PC-3 (cell line): ENCODE measurements around the gene PRKCE. TPM values are rescaled to one million over a fixed set of nuclear protein-coding genes. Genes with fewer than 3 reads are reported as not detected.
A peak's percentile ranks its signal among the peaks of the same experiment; 100 is the strongest.

ENCODE experiments used
- ATAC-seq: fragments of 200-7000 bp; cut with Tn5 transposase; 2 replicates; pipeline ENCODE4 v1.9.1; 2020; ENCODE audit warnings: mild to moderate bottlenecking, moderate library complexity
- BruUV-seq: library from RNA; stranded (reverse); fragments of 400-500 nt; replicated peaks from 2 replicates; lab custom pipeline; 2021; lab: Mats Ljungman, UMichigan
- CTCF ChIA-PET: fragments of 300-600 bp; sonication (Branson Sonifier 250); formaldehyde crosslinking; loops from one replicate; lab custom pipeline; 2022; ENCODE audit warnings: antibody characterized with exemption; lab: Charles Lee
- POLR2A ChIA-PET: fragments of 300-600 bp; sonication (Branson Sonifier 250); formaldehyde crosslinking; loops from one replicate; lab custom pipeline; 2022; ENCODE audit warnings: antibody characterized with exemption; ENCODE audit not compliant: unreplicated experiment; lab: Charles Lee
- DNase-seq: peaks from one replicate; pipeline ENCODE4 v3.0.0-alpha.2; 2015
- H2AFZ ChIP-seq: fragments of 300-600 bp; sonication (generic); 2 replicates; pipeline ENCODE4 v1.6.0; 2016; ENCODE audit warnings: antibody characterized with exemption, low read length
- H3F3A ChIP-seq: fragments of 300-600 bp; sonication (generic); one replicate; pipeline ENCODE4 v1.6.0; 2017; ENCODE audit warnings: antibody characterized with exemption, low read length, control low read depth, mild to moderate bottlenecking; ENCODE audit not compliant: unreplicated experiment
- H3K27ac ChIP-seq: fragments of 300-600 bp; sonication (generic); 2 replicates; pipeline ENCODE4 v1.5.1; 2016; ENCODE audit warnings: mild to moderate bottlenecking, low read length
- H3K27me3 ChIP-seq: fragments of 300-600 bp; sonication (generic); 2 replicates; pipeline ENCODE4 v1.6.1; 2016; ENCODE audit warnings: low read length, mixed read lengths
- H3K36me3 ChIP-seq: fragments of 300-600 bp; sonication (generic); 2 replicates; pipeline ENCODE4 v1.6.1; 2016; ENCODE audit warnings: low read depth, mixed run types, low read length, mixed read lengths
- H3K4me1 ChIP-seq: fragments of 300-600 bp; sonication (generic); 2 replicates; pipeline ENCODE4 v1.5.1; 2016; ENCODE audit warnings: low read length; ENCODE audit not compliant: insufficient read depth
- H3K4me2 ChIP-seq: fragments of 300-600 bp; sonication (generic); 2 replicates; pipeline ENCODE4 v1.6.0; 2016; ENCODE audit warnings: low read length
- H3K4me3 ChIP-seq: fragments of 300-600 bp; sonication (generic); 2 replicates; pipeline ENCODE4 v1.5.1; 2016; ENCODE audit warnings: mild to moderate bottlenecking, low read length, mixed read lengths
- H3K79me2 ChIP-seq: fragments of 300-600 bp; sonication (generic); 2 replicates; pipeline ENCODE4 v1.6.1; 2017; ENCODE audit warnings: low read length, mixed read lengths
- H3K9ac ChIP-seq: fragments of 300-600 bp; sonication (generic); 2 replicates; pipeline ENCODE4 v1.6.0; 2016; ENCODE audit warnings: mild to moderate bottlenecking, low read length
- H3K9me2 ChIP-seq: fragments of 300-600 bp; sonication (generic); replicated peaks from 2 replicates; pipeline ENCODE4 v1.6.1; 2016; ENCODE audit warnings: mixed run types, low read length, mixed read lengths
- H3K9me3 ChIP-seq: fragments of 300-600 bp; sonication (generic); 2 replicates; pipeline ENCODE4 v1.6.1; 2016; ENCODE audit warnings: low read length, mixed read lengths
- H4K20me1 ChIP-seq: fragments of 300-600 bp; sonication (generic); 2 replicates; pipeline ENCODE4 v1.6.1; 2016; ENCODE audit warnings: low read length, mixed read lengths
- CTCF ChIP-seq: fragments of 300-600 bp; sonication (generic); conservative IDR thresholded peaks from 2 replicates; pipeline ENCODE4 v1.5.1; 2017; ENCODE audit warnings: antibody characterized with exemption, low read depth, mild to moderate bottlenecking, low read length
- EZH2 ChIP-seq: fragments of 300-600 bp; sonication (generic); IDR thresholded peaks from one replicate; pipeline ENCODE4 v1.6.1; 2017; ENCODE audit warnings: antibody characterized with exemption, mild to moderate bottlenecking, low read length; ENCODE audit not compliant: unreplicated experiment
- EZH2phosphoT487 ChIP-seq: fragments of 300-600 bp; sonication (generic); IDR thresholded peaks from 2 replicates; pipeline ENCODE4 v1.6.1; 2018; ENCODE audit warnings: mild to moderate bottlenecking, antibody characterized with exemption, low read length, borderline replicate concordance
- intact Hi-C: fragments of 100-400 bp; cut with micrococcal nuclease; formaldehyde crosslinking; loops from 2 replicates; pipeline ENCODE4 v1.9.0; 2023
- total RNA-seq: library from RNA; depleted of rRNA; stranded (reverse); fragments of >200 nt; gene quantifications from 2 replicates; pipeline ENCODE4 v1.2.3, GENCODE V29; 2014

PRKCE gene
- total RNA-seq, 1 experiment from 2014 or later = 7.0 TPM

GRCh38 chr2:46163804-46164528 is 512.5 kb downstream of the PRKCE start:
- no TSS peak for BruUV-seq
- Histone ChIP-seq H3K79me2 (no peaks in the 10 kb centered on the region), H3K9me2 (no peaks in the 10 kb centered on the region), H3K27ac (peak overlapping the region; percentile 95), H3K4me3 (peak overlapping the region; percentile 41; the same call in 1 of the 2 replicates), H3F3A (no peaks in the 10 kb centered on the region), H3K4me1 (peaks cover 38% of the 10 kb centered on the region), H3K4me2 (peak overlapping the region; percentile 72), H4K20me1 (no peaks in the 10 kb centered on the region), H3K9ac (peak overlapping the region; percentile 82), H2AFZ (no peak overlapping the region), H3K36me3 (no peaks in the 10 kb centered on the region), H3K27me3 (no peaks in the 10 kb centered on the region), H3K9me3 (no peaks in the 10 kb centered on the region)
- intact Hi-C loops = loop anchor here (1.0 to 10.0 kb wide), 3 partner anchors 101 to 201 kb away; no protein-coding TSS in a partner anchor
- DNase-seq (peak; percentile 99), ATAC-seq (peak; percentile 89)
- ChIA-PET CTCF (interaction anchor here (0.5 to 0.6 kb wide), 2 partner anchors 67 to 164 kb away, joined by 3 to 7 read pairs; no protein-coding TSS in a partner anchor), POLR2A (interaction anchor here (0.5 to 1.1 kb wide), 2 partner anchors 59 to 61 kb away, joined by 3 to 5 read pairs; no protein-coding TSS in a partner anchor)
- TF ChIP-seq CTCF (no peak), EZH2phosphoT487 (no peak), EZH2 (no peak)

DNA sequence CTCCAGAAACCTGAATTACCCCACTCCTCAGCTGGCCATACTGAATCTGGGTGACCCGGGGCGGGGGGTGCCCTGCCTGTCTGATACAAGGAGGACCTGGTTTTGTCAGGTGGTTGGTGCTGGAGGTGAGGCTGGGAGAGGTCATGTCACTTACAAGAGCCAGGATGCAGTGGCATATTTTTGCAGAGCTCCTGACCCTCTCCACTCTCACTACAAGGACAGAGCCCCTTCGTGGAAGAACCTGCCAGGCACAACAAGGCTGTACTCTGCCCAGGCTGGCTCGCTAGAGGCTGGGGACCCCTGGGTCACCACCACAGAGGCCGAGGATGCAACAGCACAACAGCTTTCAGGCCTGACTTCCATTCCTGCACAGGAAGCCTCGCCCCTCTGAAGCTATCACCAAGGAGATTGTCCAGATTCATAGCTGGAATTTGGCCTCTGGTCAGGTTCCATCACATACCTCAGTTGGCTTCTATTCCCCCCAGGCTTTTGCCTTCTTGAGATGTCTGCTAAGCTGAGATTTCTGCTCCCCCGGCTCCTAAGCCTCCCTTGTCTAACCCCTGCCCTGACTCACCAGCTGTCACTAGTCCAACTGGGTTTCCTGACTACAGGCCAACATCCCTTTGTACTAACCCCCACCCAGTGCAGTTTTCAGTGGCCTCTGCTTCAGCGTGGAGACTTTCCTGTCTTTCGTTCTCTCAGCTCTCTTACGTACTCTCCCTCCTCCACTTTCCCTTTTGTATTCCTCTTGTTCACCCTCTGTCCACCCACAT is 513.2 kb downstream of the PRKCE start:
- H4K20me1 ChIP-seq = no peaks in the 10 kb centered on the region
- H3F3A ChIP-seq = no peaks in the 10 kb centered on the region
- CTCF ChIA-PET = interaction anchor here (0.5 to 0.6 kb wide), 2 partner anchors 66 to 165 kb away, joined by 3 to 7 read pairs; no protein-coding TSS in a partner anchor
- H3K9me3 ChIP-seq = no peaks in the 10 kb centered on the region
- H3K4me1 ChIP-seq = peaks cover 35% of the 10 kb centered on the region
- POLR2A ChIA-PET = interaction anchor here (0.5 to 1.1 kb wide), 3 partner anchors 60 to 244 kb away, joined by 3 to 4 read pairs (median 3); no protein-coding TSS in a partner anchor
- DNase-seq (peak; percentile 99), ATAC-seq (peak; percentile 66)
- H3K9ac ChIP-seq = peak overlapping the region; percentile 82
- peak overlapping the region; percentile 95 for H3K27ac ChIP-seq
- no peaks in the 10 kb centered on the region for H3K9me2 ChIP-seq
- TF ChIP-seq EZH2 (no peak), EZH2phosphoT487 (no peak)
- intact Hi-C loops = loop anchor here (1.0 to 10.0 kb wide), 3 partner anchors 102 to 200 kb away; no protein-coding TSS in a partner anchor
- no TSS peak for BruUV-seq
- H3K4me2 ChIP-seq = peak overlapping the region; percentile 72
- no peaks in the 10 kb centered on the region for H3K79me2 ChIP-seq
- no peaks in the 10 kb centered on the region for H3K36me3 ChIP-seq
- H2AFZ ChIP-seq = no peak overlapping the region
- no peaks in the 10 kb centered on the region for H3K27me3 ChIP-seq
- peak overlapping the region; percentile 41; the same call in 1 of the 2 replicates for H3K4me3 ChIP-seq

GRCh38 chr2:46165916-46166315 is 514.4 kb downstream of the PRKCE start:
- no peaks in the 10 kb centered on the region for H4K20me1 ChIP-seq
- POLR2A ChIA-PET = no interaction called here
- no peaks in the 10 kb centered on the region for H3K79me2 ChIP-seq
- peaks cover 37% of the 10 kb centered on the region for H3K4me1 ChIP-seq
- CTCF ChIA-PET = no interaction called here
- ATAC-seq = no peak
- no peaks in the 10 kb centered on the region for H3K9me3 ChIP-seq
- BruUV-seq = no TSS peak
- H3K36me3 ChIP-seq = no peaks in the 10 kb centered on the region
- H3K4me2 ChIP-seq = 0 out of 2 replicates have a peak overlapping the region, but pooled peaks have one; percentile 72
- H3K4me3 ChIP-seq = no peak overlapping the region
- no peak for TF ChIP-seq EZH2
- TF ChIP-seq CTCF = no peak
- TF ChIP-seq EZH2phosphoT487 = no peak
- no peak overlapping the region for H2AFZ ChIP-seq
- no peaks in the 10 kb centered on the region for H3F3A ChIP-seq
- H3K27ac ChIP-seq = peak overlapping the region; percentile 95
- no peak for DNase-seq
- no peaks in the 10 kb centered on the region for H3K9me2 ChIP-seq
- 0 out of 2 replicates have a peak overlapping the region, but pooled peaks have one; percentile 60 for H3K9ac ChIP-seq
- intact Hi-C loops = loop anchor here (2.0 to 10.0 kb wide), 2 partner anchors 103 to 199 kb away; no protein-coding TSS in a partner anchor
- H3K27me3 ChIP-seq = no peaks in the 10 kb centered on the region
